Mesodermal cell (in vitro differentiated cells): ENCODE data around the gene PPP3CA.

Experiments used
- H3K27ac ChIP-seq: 2 replicates; pipeline ENCODE4 v1.7.0; 2013; ENCODE audit warnings: mild to moderate bottlenecking, low read depth, low read length, moderate library complexity; ENCODE audit not compliant: severe bottlenecking
- H3K36me3 ChIP-seq: 2 replicates; pipeline ENCODE4 v1.7.1; 2013; ENCODE audit warnings: mild to moderate bottlenecking, low read length, moderate library complexity; ENCODE audit not compliant: control insufficient read depth, insufficient read depth
- H3K4me1 ChIP-seq: one replicate; pipeline ENCODE4 v1.7.1; 2013; ENCODE audit warnings: mild to moderate bottlenecking, low read length; ENCODE audit not compliant: insufficient read depth, control insufficient read depth, poor library complexity, severe bottlenecking
- H3K4me3 ChIP-seq: 2 replicates; pipeline ENCODE4 v1.7.0; 2013; ENCODE audit warnings: low read length, control low read depth, mild to moderate bottlenecking; ENCODE audit not compliant: insufficient read depth, poor library complexity, severe bottlenecking; ENCODE audit errors: extremely low read depth
- H3K9me3 ChIP-seq: 2 replicates; pipeline ENCODE4 v1.7.1; 2013; ENCODE audit warnings: mild to moderate bottlenecking, low read length, moderate library complexity; ENCODE audit not compliant: control insufficient read depth
- WGBS, 2 experiments: methylation state at CpG; one replicate each; pipeline ENCODE4 v1.1.5; 2013; ENCODE audit warnings: missing lambda C conversion rate in 2 of 2; ENCODE audit not compliant: insufficient coverage in 2 of 2; 5-methylcytosine and 5-hydroxymethylcytosine counted together

The PPP3CA gene

DNA sequence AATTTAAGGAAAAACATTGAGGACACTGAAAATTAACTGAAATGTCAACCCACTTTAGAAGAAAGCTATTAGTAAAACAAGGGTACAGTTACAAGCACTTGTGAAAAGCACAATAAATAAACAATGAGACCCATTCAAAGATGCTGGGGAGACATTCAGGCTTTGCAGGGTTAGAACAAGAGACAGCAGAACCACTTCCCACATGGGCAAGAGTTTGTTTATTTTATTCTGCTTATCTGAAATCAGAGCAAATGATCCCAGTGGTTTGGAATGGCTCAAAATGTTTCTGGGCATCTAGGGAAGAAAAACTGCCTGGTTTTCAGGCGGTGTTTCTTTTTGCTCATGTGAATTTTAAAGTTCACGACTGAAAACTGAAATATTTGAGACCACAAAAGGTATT, 42.4 kb downstream of the PPP3CA start:
- Histone ChIP-seq H3K4me3 (no peak overlapping the region), H3K27ac (peak overlapping the region; percentile 78), H3K36me3 (no peaks in the 10 kb centered on the region), H3K4me1 (peaks cover 25% of the 10 kb centered on the region), H3K9me3 (no peaks in the 10 kb centered on the region)
- 57% methylated on average over 1 of the region's 2 CpGs; no CpG with 5 or more reads in 1 of the 2 experiments for WGBS, 2 experiments

DNA sequence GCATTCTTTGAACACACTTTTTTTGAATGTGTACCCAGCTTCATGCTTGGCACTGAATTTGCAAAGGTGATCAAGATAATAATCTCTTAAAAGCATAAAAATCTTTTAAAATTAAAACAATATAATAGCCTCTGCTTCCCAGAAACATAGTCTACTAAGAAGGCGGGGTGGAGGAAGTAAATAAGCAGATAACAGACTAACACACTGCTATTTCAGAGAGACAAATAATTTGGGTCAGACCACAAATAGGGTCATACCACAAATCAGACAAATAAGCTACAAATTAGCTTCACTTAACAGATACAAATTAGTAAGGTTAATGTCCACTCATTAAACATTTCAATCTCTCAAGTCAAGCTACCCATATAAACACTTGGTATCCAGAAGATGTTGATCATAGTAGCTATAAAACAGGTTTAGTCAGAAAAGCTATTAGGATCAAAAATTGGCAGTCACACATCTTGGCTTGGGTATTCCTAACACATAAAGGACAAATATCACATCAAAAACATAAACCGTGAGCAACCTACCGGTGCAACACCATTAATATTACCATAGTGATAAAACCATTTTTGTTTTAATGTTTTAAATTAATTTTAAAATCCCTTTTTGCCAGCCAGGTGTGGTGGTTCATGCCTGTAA, 47.3 kb downstream of the PPP3CA start:
- Histone ChIP-seq H3K27ac (no peak overlapping the region), H3K4me1 (peaks cover 8% of the 10 kb centered on the region), H3K36me3 (no peaks in the 10 kb centered on the region), H3K4me3 (no peak overlapping the region), H3K9me3 (no peaks in the 10 kb centered on the region)
- no CpG with 5 or more reads among the region's 3 CpGs for WGBS, 2 experiments

- WGBS, 2 experiments: 92 to 100% methylated on average over 1 to 2 of the region's 2 CpGs
- Histone ChIP-seq H3K9me3 (no peaks in the 10 kb centered on the region), H3K4me3 (no peak overlapping the region), H3K27ac (no peak overlapping the region), H3K36me3 (no peaks in the 10 kb centered on the region), H3K4me1 (peaks cover 4% of the 10 kb centered on the region)
These were observed 48.3 kb downstream of the PPP3CA start for GRCh38 chr4:101299021-101299420.

DNA sequence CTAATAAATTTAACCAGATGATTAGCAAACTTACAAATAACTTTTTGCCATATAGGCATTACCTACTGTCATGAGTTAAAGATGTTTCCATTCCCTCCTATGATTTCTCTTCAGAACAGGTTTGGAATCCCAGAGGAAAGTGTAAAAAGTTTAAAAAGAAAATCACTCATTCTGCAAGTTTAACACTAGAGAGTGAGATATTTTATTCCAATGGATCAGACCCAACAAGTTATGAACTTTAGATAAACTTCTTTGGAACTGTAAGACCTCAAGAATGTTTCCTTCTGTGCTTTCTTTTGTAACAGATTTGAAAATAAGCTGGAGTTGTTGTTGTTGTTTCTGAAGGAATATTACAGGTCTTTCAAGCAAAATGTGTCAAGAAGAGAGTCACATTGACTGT, 51.6 kb downstream of the PPP3CA start:
- H3K36me3 ChIP-seq: no peaks in the 10 kb centered on the region
- H3K4me3 ChIP-seq: no peak overlapping the region
- H3K9me3 ChIP-seq: no peaks in the 10 kb centered on the region
- H3K27ac ChIP-seq: no peak overlapping the region
- no peaks in the 10 kb centered on the region for H3K4me1 ChIP-seq

DNA sequence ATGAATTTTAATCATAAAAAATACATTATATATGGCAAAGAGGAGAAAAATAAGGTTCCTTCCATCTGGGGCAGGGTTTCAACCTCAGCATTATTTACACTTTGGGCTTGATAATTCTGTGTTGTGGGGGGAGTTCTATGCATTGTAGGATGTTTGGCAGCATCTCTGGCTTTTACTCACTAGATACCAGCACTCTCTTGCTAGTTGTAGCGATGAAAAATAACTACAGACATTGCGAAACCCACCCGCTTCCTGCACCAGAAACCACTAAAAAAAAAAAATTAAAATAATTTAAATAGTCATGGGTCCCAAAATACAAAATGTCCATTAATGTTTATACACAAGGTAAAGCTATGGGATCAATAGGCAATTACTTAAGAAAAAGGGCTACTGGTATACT, 52.7 kb downstream of the PPP3CA start:
- no CpG with 5 or more reads among the region's 3 CpGs for WGBS, 2 experiments
- H3K9me3 ChIP-seq: no peaks in the 10 kb centered on the region
- no peak overlapping the region for H3K27ac ChIP-seq
- H3K4me1 ChIP-seq: no peaks in the 10 kb centered on the region
- no peaks in the 10 kb centered on the region for H3K36me3 ChIP-seq
- H3K4me3 ChIP-seq: no peak overlapping the region

- WGBS, 2 experiments: 85% methylated on average over 1 of the region's 2 CpGs; no CpG with 5 or more reads in 1 of the 2 experiments
- Histone ChIP-seq H3K4me3 (no peak overlapping the region), H3K27ac (no peak overlapping the region), H3K9me3 (no peaks in the 10 kb centered on the region), H3K4me1 (no peaks in the 10 kb centered on the region), H3K36me3 (no peaks in the 10 kb centered on the region)
These were observed 54.4 kb downstream of the PPP3CA start for GRCh38 chr4:101292901-101293300.

DNA sequence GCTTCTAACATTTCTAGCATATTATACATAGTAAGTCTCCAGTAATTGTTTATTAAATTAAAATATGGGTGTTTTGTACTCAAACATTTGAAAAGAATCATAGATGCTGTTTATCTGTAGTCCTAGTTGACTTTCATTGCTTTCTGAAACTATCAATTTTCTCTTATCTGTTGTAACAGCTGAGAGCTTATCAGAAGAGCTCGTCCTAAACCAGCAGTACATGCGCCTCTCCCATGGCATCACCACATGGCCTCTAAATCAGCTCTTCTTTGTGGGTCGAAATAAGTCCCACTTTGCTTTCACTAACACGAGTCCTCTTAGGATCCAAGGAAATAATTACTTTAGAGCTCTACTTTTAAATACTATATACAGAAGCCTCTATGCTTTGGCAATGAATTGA, 55.1 kb downstream of the PPP3CA start:
- Histone ChIP-seq H3K9me3 (no peaks in the 10 kb centered on the region), H3K4me3 (no peak overlapping the region), H3K36me3 (no peaks in the 10 kb centered on the region), H3K27ac (no peak overlapping the region), H3K4me1 (no peaks in the 10 kb centered on the region)
- WGBS, 2 experiments: 67 to 83% methylated on average over 2 of the region's 4 CpGs

- Histone ChIP-seq H3K27ac (no peak overlapping the region), H3K9me3 (no peaks in the 10 kb centered on the region), H3K4me3 (no peak overlapping the region), H3K36me3 (no peaks in the 10 kb centered on the region), H3K4me1 (peaks cover 5% of the 10 kb centered on the region)
- 88 to 100% methylated on average over 1 of the region's 1 CpG for WGBS, 2 experiments
These were observed 56.1 kb downstream of the PPP3CA start for GRCh38 chr4:101291198-101291597.

GRCh38 chr4:101290654-101291053, 56.7 kb downstream of the PPP3CA start:
- Histone ChIP-seq H3K36me3 (no peaks in the 10 kb centered on the region), H3K4me1 (peaks cover 9% of the 10 kb centered on the region), H3K4me3 (no peak overlapping the region), H3K9me3 (no peaks in the 10 kb centered on the region), H3K27ac (no peak overlapping the region)
- 83 to 94% methylated on average over 2 to 3 of the region's 3 CpGs for WGBS, 2 experiments

DNA sequence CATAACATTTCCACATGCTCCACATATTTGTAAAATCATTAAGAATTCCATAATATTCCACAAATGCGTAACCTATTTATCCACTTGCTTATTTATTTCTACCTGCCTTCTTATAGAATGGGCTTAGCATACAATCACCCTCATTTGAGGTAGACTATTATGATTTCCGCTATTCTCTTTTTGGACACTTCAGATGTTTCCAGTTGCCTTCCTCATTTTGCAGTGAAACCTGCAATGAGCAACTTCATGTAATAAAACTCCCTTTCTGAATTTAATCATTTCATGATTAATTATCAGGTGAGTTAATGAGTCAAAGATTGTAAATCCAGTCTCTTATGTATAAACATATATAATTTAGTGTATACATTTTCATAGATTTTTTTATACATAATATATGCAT, 58.0 kb downstream of the PPP3CA start:
- Histone ChIP-seq H3K4me1 (peaks cover 12% of the 10 kb centered on the region), H3K36me3 (no peaks in the 10 kb centered on the region), H3K27ac (no peak overlapping the region), H3K4me3 (no peak overlapping the region), H3K9me3 (no peaks in the 10 kb centered on the region)
- WGBS, 2 experiments: 86 to 100% methylated on average over 1 to 2 of the region's 2 CpGs

GRCh38 chr4:101288365-101289145, 58.8 kb downstream of the PPP3CA start:
- Histone ChIP-seq H3K4me3 (no peak overlapping the region), H3K9me3 (no peaks in the 10 kb centered on the region), H3K27ac (no peak overlapping the region), H3K36me3 (no peaks in the 10 kb centered on the region), H3K4me1 (peaks cover 12% of the 10 kb centered on the region)
- 60 to 77% methylated on average over 4 to 5 of the region's 6 CpGs for WGBS, 2 experiments
